Nephron (organoid): ENCODE data around the gene ARRB1.

ENCODE experiments used
- H3K27ac Mint-ChIP-seq, 3 experiments: 2 replicates each; pipeline ENCODE4 v1.8.0; 2020; ENCODE audit warnings: mixed read lengths in 3 of 3, mild to moderate bottlenecking in 2 of 3, moderate library complexity in 1 of 3
- H3K27me3 Mint-ChIP-seq: 2 replicates; pipeline ENCODE4 v1.8.0; 2021; ENCODE audit warnings: low read depth, mild to moderate bottlenecking, moderate library complexity, mixed read lengths
- H3K36me3 Mint-ChIP-seq: 2 replicates; pipeline ENCODE4 v1.8.0; 2020; ENCODE audit warnings: low read depth, mixed read lengths
- H3K4me1 Mint-ChIP-seq: 2 replicates; pipeline ENCODE4 v1.8.0; 2020; ENCODE audit warnings: mixed read lengths
- H3K4me3 Mint-ChIP-seq, 3 experiments: 2 replicates each; pipeline ENCODE4 v1.8.0; 2020; ENCODE audit warnings: mild to moderate bottlenecking in 3 of 3, mixed read lengths in 3 of 3, moderate library complexity in 2 of 3
- H3K9me3 Mint-ChIP-seq: 2 replicates; pipeline ENCODE4 v1.8.0; 2020; ENCODE audit warnings: mixed read lengths
- CTCF ChIP-seq, 3 experiments: fragments of 200-600 bp; sonication (generic); IDR thresholded peaks; one replicate each; pipeline ENCODE4 v1.5.0; 2021; ENCODE audit warnings: antibody characterized with exemption in 3 of 3; ENCODE audit not compliant: unreplicated experiment in 3 of 3

Gene ARRB1

GRCh38 chr11:75281469-75282095 is 69.9 kb downstream of the ARRB1 start:
- Mint-ChIP-seq H3K4me1 (no peaks in the 10 kb centered on the region), H3K36me3 (peaks cover 17% of the 10 kb centered on the region), H3K27ac (no peak overlapping the region), H3K27me3 (no peaks in the 10 kb centered on the region), H3K4me3 (no peak overlapping the region), H3K9me3 (no peaks in the 10 kb centered on the region)
- TF ChIP-seq CTCF (IDR thresholded peaks at IDR 0.05; ENCODE audit: unreplicated experiment in 3 of 3) = no peak

GRCh38 chr11:75280770-75281468 is 70.5 kb downstream of the ARRB1 start:
- H3K9me3 Mint-ChIP-seq = no peaks in the 10 kb centered on the region
- H3K27me3 Mint-ChIP-seq = no peaks in the 10 kb centered on the region
- no peak overlapping the region for H3K27ac Mint-ChIP-seq
- H3K36me3 Mint-ChIP-seq = peaks cover 18% of the 10 kb centered on the region
- no peaks in the 10 kb centered on the region for H3K4me1 Mint-ChIP-seq
- TF ChIP-seq CTCF (IDR thresholded peaks at IDR 0.05; ENCODE audit: unreplicated experiment in 3 of 3) = no peak
- H3K4me3 Mint-ChIP-seq = no peak overlapping the region

- Mint-ChIP-seq H3K27me3 (no peaks in the 10 kb centered on the region), H3K4me3 (no peak overlapping the region), H3K27ac (no peak overlapping the region), H3K4me1 (no peaks in the 10 kb centered on the region), H3K9me3 (no peaks in the 10 kb centered on the region), H3K36me3 (peaks cover 23% of the 10 kb centered on the region)
- TF ChIP-seq CTCF (IDR thresholded peaks at IDR 0.05; ENCODE audit: unreplicated experiment in 3 of 3) = peak; percentile 92 to 97 (median 94)
Observed at GRCh38 chr11:75280227-75280701, 71.2 kb downstream of the ARRB1 start.

GRCh38 chr11:75279273-75279672 is 72.2 kb downstream of the ARRB1 start:
- H3K27ac Mint-ChIP-seq = no peak overlapping the region
- no peaks in the 10 kb centered on the region for H3K4me1 Mint-ChIP-seq
- H3K4me3 Mint-ChIP-seq = no peak overlapping the region
- H3K9me3 Mint-ChIP-seq = no peaks in the 10 kb centered on the region
- H3K36me3 Mint-ChIP-seq = peaks cover 23% of the 10 kb centered on the region
- H3K27me3 Mint-ChIP-seq = no peaks in the 10 kb centered on the region
- TF ChIP-seq CTCF (IDR thresholded peaks at IDR 0.05; ENCODE audit: unreplicated experiment in 3 of 3) = no peak

- H3K27me3 Mint-ChIP-seq = no peaks in the 10 kb centered on the region
- no peaks in the 10 kb centered on the region for H3K4me1 Mint-ChIP-seq
- H3K36me3 Mint-ChIP-seq = peaks cover 23% of the 10 kb centered on the region
- no peaks in the 10 kb centered on the region for H3K9me3 Mint-ChIP-seq
- no peak overlapping the region for H3K4me3 Mint-ChIP-seq
- no peak for TF ChIP-seq CTCF (IDR thresholded peaks at IDR 0.05; ENCODE audit: unreplicated experiment in 3 of 3)
- H3K27ac Mint-ChIP-seq = no peak overlapping the region
Observed at GRCh38 chr11:75277991-75278790, 73.3 kb downstream of the ARRB1 start.
